IPS-15b (cell line): Measurements from ENCODE around the gene MCAT.
"Not testable (repeated sequence)": the region's sequence is repeated elsewhere in the genome, so short reads cannot be mapped to it uniquely, and the experiment has no call there.

Experiments used
- H3K27me3 ChIP-seq: one replicate; pipeline ENCODE4 v1.6.1; 2013; ENCODE audit warnings: low read length; ENCODE audit not compliant: control insufficient read depth, insufficient read depth
- H3K36me3 ChIP-seq: one replicate; pipeline ENCODE4 v1.6.1; 2013; ENCODE audit warnings: low read length; ENCODE audit not compliant: control insufficient read depth, insufficient read depth
- H3K4me1 ChIP-seq: one replicate; pipeline ENCODE4 v1.6.1; 2013; ENCODE audit warnings: mild to moderate bottlenecking, low read length; ENCODE audit not compliant: control insufficient read depth, insufficient read depth
- H3K4me3 ChIP-seq: one replicate; pipeline ENCODE4 v1.5.1; 2013; ENCODE audit warnings: low read depth, low read length
- H3K9ac ChIP-seq: one replicate; pipeline ENCODE4 v1.6.1; 2013; ENCODE audit warnings: low read depth, mild to moderate bottlenecking, low read length
- H3K9me3 ChIP-seq: one replicate; pipeline ENCODE4 v1.6.1; 2013; ENCODE audit warnings: mild to moderate bottlenecking, low read length; ENCODE audit not compliant: control insufficient read depth, insufficient read depth

MCAT gene

GRCh38 chr22:43109921-43110443 is 33.2 kb downstream of the MCAT start:
- no peaks in the 10 kb centered on the region for H3K36me3 ChIP-seq
- H3K9me3 ChIP-seq: no peaks in the 10 kb centered on the region
- H3K4me3 ChIP-seq: peak overlapping the region; percentile 75
- H3K9ac ChIP-seq: no peak overlapping the region
- H3K4me1 ChIP-seq: peaks cover 4% of the 10 kb centered on the region
- H3K27me3 ChIP-seq: peaks cover 31% of the 10 kb centered on the region

GRCh38 chr22:43109511-43109910 is 33.7 kb downstream of the MCAT start:
- Histone ChIP-seq H3K4me1 (peaks cover 4% of the 10 kb centered on the region), H3K4me3 (peak overlapping the region; percentile 23), H3K9ac (no peak overlapping the region)

GRCh38 chr22:43106302-43106701 is 36.9 kb downstream of the MCAT start:
- H3K27me3 ChIP-seq: peaks cover 14% of the 10 kb centered on the region
- H3K36me3 ChIP-seq: no peaks in the 10 kb centered on the region
- no peak overlapping the region for H3K9ac ChIP-seq
- no peaks in the 10 kb centered on the region for H3K4me1 ChIP-seq
- H3K9me3 ChIP-seq: no peaks in the 10 kb centered on the region
- H3K4me3 ChIP-seq: no peak overlapping the region

More at GRCh38 chr22:43109511-43109910, 33.7 kb downstream of the MCAT start:
- Histone ChIP-seq H3K27me3 (peaks cover 31% of the 10 kb centered on the region), H3K9me3 (no peaks in the 10 kb centered on the region), H3K36me3 (no peaks in the 10 kb centered on the region)

GRCh38 chr22:43104950-43105349 is 38.2 kb downstream of the MCAT start:
- not testable (repeated sequence) for H3K4me3 ChIP-seq, H3K4me1 ChIP-seq, H3K9me3 ChIP-seq, H3K27me3 ChIP-seq, H3K36me3 ChIP-seq, H3K9ac ChIP-seq

- H3K9me3 ChIP-seq, H3K4me1 ChIP-seq, H3K27me3 ChIP-seq, H3K9ac ChIP-seq, H3K36me3 ChIP-seq, H3K4me3 ChIP-seq: not testable (repeated sequence)
These were observed 39.1 kb downstream of the MCAT start for GRCh38 chr22:43104056-43104625.

- Histone ChIP-seq H3K9me3 (peaks cover 3% of the 10 kb centered on the region), H3K36me3 (no peaks in the 10 kb centered on the region), H3K9ac (no peak overlapping the region), H3K4me3 (no peak overlapping the region), H3K4me1 (no peaks in the 10 kb centered on the region), H3K27me3 (no peaks in the 10 kb centered on the region)
These were observed 41.9 kb downstream of the MCAT start for GRCh38 chr22:43101306-43101705.

GRCh38 chr22:43100225-43100624 is 43.0 kb downstream of the MCAT start:
- Histone ChIP-seq H3K9ac (no peak overlapping the region), H3K36me3 (no peaks in the 10 kb centered on the region), H3K9me3 (peaks cover 3% of the 10 kb centered on the region), H3K4me3 (no peak overlapping the region), H3K27me3 (no peaks in the 10 kb centered on the region), H3K4me1 (no peaks in the 10 kb centered on the region)

GRCh38 chr22:43099095-43099494 is 44.1 kb downstream of the MCAT start:
- no peaks in the 10 kb centered on the region for H3K36me3 ChIP-seq
- H3K9ac ChIP-seq: no peak overlapping the region
- H3K4me1 ChIP-seq: no peaks in the 10 kb centered on the region
- no peaks in the 10 kb centered on the region for H3K27me3 ChIP-seq
- H3K9me3 ChIP-seq: peaks cover 3% of the 10 kb centered on the region
- H3K4me3 ChIP-seq: no peak overlapping the region

GRCh38 chr22:43098356-43098755 is 44.8 kb downstream of the MCAT start:
- Histone ChIP-seq H3K9ac (no peak overlapping the region), H3K27me3 (no peaks in the 10 kb centered on the region), H3K4me3 (no peak overlapping the region), H3K4me1 (no peaks in the 10 kb centered on the region), H3K36me3 (no peaks in the 10 kb centered on the region), H3K9me3 (peaks cover 3% of the 10 kb centered on the region)

GRCh38 chr22:43096420-43096819 is 46.8 kb downstream of the MCAT start:
- Histone ChIP-seq H3K27me3 (no peaks in the 10 kb centered on the region), H3K4me3 (no peak overlapping the region), H3K9me3 (peaks cover 3% of the 10 kb centered on the region), H3K9ac (no peak overlapping the region), H3K4me1 (no peaks in the 10 kb centered on the region), H3K36me3 (no peaks in the 10 kb centered on the region)

- Histone ChIP-seq H3K4me3 (no peak overlapping the region), H3K36me3 (no peaks in the 10 kb centered on the region), H3K27me3 (no peaks in the 10 kb centered on the region), H3K9ac (no peak overlapping the region), H3K9me3 (peaks cover 3% of the 10 kb centered on the region), H3K4me1 (no peaks in the 10 kb centered on the region)
These were observed 48.6 kb downstream of the MCAT start for GRCh38 chr22:43094551-43094950.

- no peaks in the 10 kb centered on the region for H3K27me3 ChIP-seq
- H3K9ac ChIP-seq: no peak overlapping the region
- H3K4me3 ChIP-seq: no peak overlapping the region
- no peaks in the 10 kb centered on the region for H3K4me1 ChIP-seq
- no peaks in the 10 kb centered on the region for H3K36me3 ChIP-seq
- peaks cover 3% of the 10 kb centered on the region for H3K9me3 ChIP-seq
These were observed 49.1 kb downstream of the MCAT start for GRCh38 chr22:43094085-43094484.
